H7 (cell line): Measurements from ENCODE around the gene BEND4. TPM values are rescaled to one million over a fixed set of nuclear protein-coding genes. Genes with fewer than 3 reads are reported as not detected.

ENCODE experiments used
- DNase-seq: peaks from one replicate; pipeline ENCODE4 v3.0.0; 2012
- H3K27me3 ChIP-seq: 2 replicates; pipeline ENCODE4 v1.6.0; 2011; ENCODE audit warnings: mild to moderate bottlenecking, low read length; ENCODE audit not compliant: control insufficient read depth, insufficient read depth
- H3K36me3 ChIP-seq: replicated peaks from 2 replicates; pipeline ENCODE4 v1.5.1; 2011; ENCODE audit warnings: low read length; ENCODE audit not compliant: control insufficient read depth, insufficient read depth
- H3K4me3 ChIP-seq: 2 replicates; pipeline ENCODE4 v1.5.1; 2011; ENCODE audit warnings: low read depth, mild to moderate bottlenecking, control low read depth, low read length, moderate library complexity; ENCODE audit not compliant: insufficient read depth
- total RNA-seq: library from RNA; depleted of rRNA; stranded (reverse); fragments of >200 nt; shearing (Covaris generic); gene quantifications from 2 replicates; pipeline ENCODE4 v1.2.3, GENCODE V29; 2014

BEND4 gene
- total RNA-seq, 1 experiment from 2014 or later = 5.2 TPM

- Histone ChIP-seq H3K4me3 (no peak overlapping the region), H3K36me3 (no peaks in the 10 kb centered on the region; the same call in 1 of the 2 replicates), H3K27me3 (no peaks in the 10 kb centered on the region)
- peak; percentile 39 for DNase-seq
These were observed 16.1 kb downstream of the BEND4 start for GRCh38 chr4:42136371-42136770.

- no peak for DNase-seq
- H3K4me3 ChIP-seq = no peak overlapping the region
- H3K27me3 ChIP-seq = no peaks in the 10 kb centered on the region
These were observed 19.4 kb downstream of the BEND4 start for GRCh38 chr4:42133006-42133405.

GRCh38 chr4:42132099-42132498, 20.4 kb downstream of the BEND4 start:
- Histone ChIP-seq H3K36me3 (no peaks in the 10 kb centered on the region), H3K27me3 (no peaks in the 10 kb centered on the region), H3K4me3 (no peak overlapping the region)
- no peak for DNase-seq

More at GRCh38 chr4:42133006-42133405, 19.4 kb downstream of the BEND4 start:
- H3K36me3 ChIP-seq = no peaks in the 10 kb centered on the region

- no peaks in the 10 kb centered on the region for H3K27me3 ChIP-seq
- no peak overlapping the region for H3K4me3 ChIP-seq
- peaks cover 2% of the 10 kb centered on the region for H3K36me3 ChIP-seq
- no peak for DNase-seq
These were observed 29.3 kb downstream of the BEND4 start for GRCh38 chr4:42123071-42123644.

- Histone ChIP-seq H3K27me3 (no peaks in the 10 kb centered on the region), H3K4me3 (no peak overlapping the region), H3K36me3 (peaks cover 2% of the 10 kb centered on the region)
- DNase-seq = no peak
These were observed 30.2 kb downstream of the BEND4 start for GRCh38 chr4:42122237-42122636.

- H3K36me3 ChIP-seq = peaks cover 2% of the 10 kb centered on the region
- H3K4me3 ChIP-seq = no peak overlapping the region
- no peaks in the 10 kb centered on the region for H3K27me3 ChIP-seq
- peak; percentile 36 for DNase-seq
These were observed 32.6 kb downstream of the BEND4 start for GRCh38 chr4:42119886-42120285.

GRCh38 chr4:42112846-42113245, 39.6 kb downstream of the BEND4 start:
- Histone ChIP-seq H3K36me3 (no peaks in the 10 kb centered on the region; the same call in 1 of the 2 replicates), H3K27me3 (no peaks in the 10 kb centered on the region)
- DNase-seq = no peak

GRCh38 chr4:42104521-42104920, 47.9 kb downstream of the BEND4 start:
- Histone ChIP-seq H3K27me3 (no peaks in the 10 kb centered on the region), H3K36me3 (no peaks in the 10 kb centered on the region), H3K4me3 (no peak overlapping the region)
- DNase-seq = no peak

More at GRCh38 chr4:42112846-42113245, 39.6 kb downstream of the BEND4 start:
- H3K4me3 ChIP-seq = no peak overlapping the region

- H3K36me3 ChIP-seq = no peaks in the 10 kb centered on the region
- H3K27me3 ChIP-seq = no peaks in the 10 kb centered on the region
- DNase-seq = no peak
- H3K4me3 ChIP-seq = no peak overlapping the region
These were observed 50.9 kb downstream of the BEND4 start for GRCh38 chr4:42101446-42101975.

GRCh38 chr4:42088386-42088785, 64.1 kb downstream of the BEND4 start:
- DNase-seq = no peak
- Histone ChIP-seq H3K4me3 (no peak overlapping the region), H3K36me3 (peaks cover 2% of the 10 kb centered on the region), H3K27me3 (no peaks in the 10 kb centered on the region)

- H3K36me3 ChIP-seq = peaks cover 2% of the 10 kb centered on the region
- H3K4me3 ChIP-seq = no peak overlapping the region
- no peaks in the 10 kb centered on the region for H3K27me3 ChIP-seq
- no peak for DNase-seq
These were observed 68.6 kb downstream of the BEND4 start for GRCh38 chr4:42083816-42084215.

- no peaks in the 10 kb centered on the region for H3K27me3 ChIP-seq
- no peaks in the 10 kb centered on the region; the same call in 1 of the 2 replicates for H3K36me3 ChIP-seq
- no peak overlapping the region for H3K4me3 ChIP-seq
- no peak for DNase-seq
These were observed 72.1 kb downstream of the BEND4 start for GRCh38 chr4:42080306-42080705.

GRCh38 chr4:42078184-42078801, 74.2 kb downstream of the BEND4 start:
- DNase-seq = no peak
- Histone ChIP-seq H3K36me3 (no peaks in the 10 kb centered on the region; the same call in 1 of the 2 replicates), H3K4me3 (no peak overlapping the region), H3K27me3 (no peaks in the 10 kb centered on the region)

- Histone ChIP-seq H3K27me3 (no peaks in the 10 kb centered on the region), H3K4me3 (no peak overlapping the region), H3K36me3 (no peaks in the 10 kb centered on the region; the same call in 1 of the 2 replicates)
- no peak for DNase-seq
These were observed 78.2 kb downstream of the BEND4 start for GRCh38 chr4:42074294-42074693.

- Histone ChIP-seq H3K27me3 (no peaks in the 10 kb centered on the region), H3K36me3 (no peaks in the 10 kb centered on the region; the same call in none of the 2 replicates), H3K4me3 (no peak overlapping the region)
- DNase-seq = no peak
These were observed 82.0 kb downstream of the BEND4 start for GRCh38 chr4:42070463-42070862.
